NCI-H748 (cell line): ENCODE data around the gene RWDD4.

ENCODE experiments used
- DNase-seq: peaks from one replicate; lab custom pipeline; 2025; ENCODE audit not compliant: unreplicated experiment; lab: John Stamatoyannopoulos, UW

RWDD4 gene

DNA sequence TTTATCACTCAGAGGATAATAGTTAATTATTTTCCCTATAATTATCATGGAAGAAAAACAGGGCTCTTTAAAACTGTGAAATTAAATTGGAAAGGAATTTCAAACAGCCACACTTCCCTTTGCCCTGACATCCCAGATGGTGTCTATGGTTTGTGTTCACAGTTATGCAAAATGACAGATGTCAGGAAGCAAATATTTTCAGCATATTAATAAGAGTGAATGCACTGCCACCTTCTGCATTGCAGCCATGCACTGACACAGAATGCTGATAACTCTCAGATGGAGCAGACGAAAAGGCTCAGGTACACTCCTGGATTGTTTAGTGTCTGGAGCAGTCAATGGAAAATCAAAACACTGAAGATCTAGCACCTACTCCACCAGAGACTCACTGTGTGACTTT lies 57.6 kb downstream of the RWDD4 start:
- no peak for DNase-seq

GRCh38 chr4:183600189-183600685 lies 58.7 kb downstream of the RWDD4 start:
- DNase-seq, result no peak

DNA sequence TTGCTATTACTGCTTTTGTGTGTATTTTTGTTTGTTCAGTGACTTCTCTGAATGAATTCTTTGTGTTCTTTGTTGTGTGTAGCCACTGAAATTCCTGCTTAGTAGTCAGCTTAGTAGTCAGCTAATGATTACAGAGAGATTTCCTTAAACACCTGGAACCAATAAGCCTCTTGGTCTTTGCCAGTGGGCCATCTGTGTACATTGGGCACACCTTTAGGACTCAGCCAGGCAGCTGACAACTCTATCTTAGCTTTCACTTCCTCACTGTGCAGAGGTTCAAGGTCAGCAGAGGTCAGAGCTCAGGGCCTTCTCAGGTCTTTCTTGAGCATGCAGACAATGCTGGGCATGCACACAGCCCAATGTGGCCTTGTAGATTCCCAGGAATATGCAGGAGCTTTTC lies 59.3 kb downstream of the RWDD4 start:
- DNase-seq, result no peak

- no peak for DNase-seq
Observed at GRCh38 chr4:183599284-183599683, 59.7 kb downstream of the RWDD4 start.

GRCh38 chr4:183596067-183596757 lies 62.8 kb downstream of the RWDD4 start:
- no peak for DNase-seq

DNA sequence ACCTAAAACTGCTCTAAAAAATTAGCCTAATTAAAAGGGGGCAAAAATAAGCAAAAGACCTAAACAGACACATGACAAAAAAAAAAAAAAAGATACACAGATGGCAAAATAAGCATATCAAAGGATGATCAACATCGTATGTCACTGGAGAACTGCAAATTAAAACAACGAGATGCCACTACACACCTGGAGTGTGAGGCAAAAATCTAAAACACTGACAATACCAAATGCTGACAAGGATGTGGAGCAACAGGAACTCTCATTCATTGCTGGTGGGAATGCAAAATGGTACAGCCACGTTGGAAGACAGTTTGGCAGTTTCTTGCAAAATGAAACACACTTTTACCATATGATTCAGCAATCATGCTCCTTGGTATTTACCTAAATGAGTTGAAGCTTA lies 64.2 kb downstream of the RWDD4 start:
- DNase-seq, result no peak

- DNase-seq, result no peak
Observed at GRCh38 chr4:183591301-183591700, 67.7 kb downstream of the RWDD4 start.
